Activated naive CD8-positive, alpha-beta T cell treated with anti-CD3 and anti-CD28 coated beads, Interleukin-2, amount 10 ng/mL, durations not matched to agents 7 days and 5 days (primary cell): ENCODE data around the gene OLIG2. TPM values are rescaled to one million over a fixed set of nuclear protein-coding genes. Genes with fewer than 3 reads are reported as not detected.

Experiments used
- ATAC-seq: fragments of 150-1000 bp; cut with Tn5 transposase; one replicate; pipeline ENCODE4 v1.10.0; 2021; ENCODE audit warnings: low read depth, moderate library complexity
- POLR2A ChIA-PET: fragments of 350-600 bp; sonication (Branson Sonifier 250); formaldehyde crosslinking; loops from one replicate; lab custom pipeline; 2021; ENCODE audit warnings: antibody characterized with exemption; lab: Charles Lee
- DNase-seq: peaks from one replicate; pipeline ENCODE4 v3.0.0; 2021
- H3K27ac Mint-ChIP-seq: one replicate; pipeline ENCODE4 v1.8.0; 2022; ENCODE audit warnings: mild to moderate bottlenecking, mixed read lengths
- H3K27me3 Mint-ChIP-seq: one replicate; pipeline ENCODE4 v1.8.0; 2022; ENCODE audit warnings: mild to moderate bottlenecking, moderate library complexity, mixed read lengths
- H3K36me3 Mint-ChIP-seq: one replicate; pipeline ENCODE4 v1.8.0; 2021; ENCODE audit warnings: mild to moderate bottlenecking, mixed read lengths
- H3K4me1 Mint-ChIP-seq: one replicate; pipeline ENCODE4 v1.8.0; 2021; ENCODE audit warnings: mixed read lengths
- H3K4me3 Mint-ChIP-seq: one replicate; pipeline ENCODE4 v1.8.0; 2022; ENCODE audit warnings: mild to moderate bottlenecking, moderate library complexity, mixed read lengths
- H3K9me3 Mint-ChIP-seq: one replicate; pipeline ENCODE4 v1.8.0; 2021; ENCODE audit warnings: mixed read lengths
- total RNA-seq, 2 experiments: library from RNA; stranded (reverse); gene quantifications; one replicate each; pipeline ENCODE4 v1.2.3, GENCODE V29; 2021

OLIG2 gene
- total RNA-seq, 2 experiments from 2014 or later = not detected

DNA sequence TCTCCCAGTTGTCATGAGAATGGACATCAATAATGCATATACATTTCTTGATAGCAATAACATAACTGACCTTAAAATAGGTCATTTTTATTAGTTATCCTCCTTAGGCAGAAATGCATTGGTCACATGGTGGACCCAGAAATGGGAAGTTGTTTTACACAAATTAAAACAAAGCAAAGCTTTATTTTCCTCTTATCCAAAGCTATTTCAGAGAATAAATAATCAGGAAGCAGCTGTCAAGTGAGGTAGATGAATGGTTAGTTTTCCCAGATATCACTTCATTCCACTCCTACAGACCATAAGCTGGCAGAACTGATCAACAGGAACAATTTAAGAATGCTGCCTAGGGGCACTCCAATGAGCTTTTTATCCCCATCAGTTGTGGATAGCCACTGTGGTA is 28.2 kb downstream of the OLIG2 start:
- Mint-ChIP-seq H3K36me3 (no peaks in the 10 kb centered on the region), H3K9me3 (no peaks in the 10 kb centered on the region), H3K4me3 (no peak overlapping the region), H3K27ac (no peak overlapping the region), H3K4me1 (peaks cover 1% of the 10 kb centered on the region), H3K27me3 (peaks cover 21% of the 10 kb centered on the region)
- DNase-seq (no peak), ATAC-seq (no peak)
- POLR2A ChIA-PET = no interaction called here

- DNase-seq (no peak), ATAC-seq (no peak)
- Mint-ChIP-seq H3K27me3 (peaks cover 19% of the 10 kb centered on the region), H3K27ac (no peak overlapping the region), H3K9me3 (no peaks in the 10 kb centered on the region), H3K36me3 (no peaks in the 10 kb centered on the region), H3K4me1 (peaks cover 10% of the 10 kb centered on the region), H3K4me3 (no peak overlapping the region)
- POLR2A ChIA-PET = no interaction called here
Measured at GRCh38 chr21:33055991-33056390, 30.3 kb downstream of the OLIG2 start.

GRCh38 chr21:33057385-33057940 is 31.7 kb downstream of the OLIG2 start:
- H3K36me3 Mint-ChIP-seq = no peaks in the 10 kb centered on the region
- no peak overlapping the region for H3K27ac Mint-ChIP-seq
- no peak for ATAC-seq
- no peak overlapping the region for H3K4me3 Mint-ChIP-seq
- H3K27me3 Mint-ChIP-seq = peaks cover 15% of the 10 kb centered on the region
- no peak for DNase-seq
- no peaks in the 10 kb centered on the region for H3K9me3 Mint-ChIP-seq
- POLR2A ChIA-PET = no interaction called here
- peaks cover 10% of the 10 kb centered on the region for H3K4me1 Mint-ChIP-seq

- DNase-seq (no peak), ATAC-seq (no peak)
- Mint-ChIP-seq H3K4me3 (no peak overlapping the region), H3K27ac (no peak overlapping the region), H3K27me3 (peaks cover 12% of the 10 kb centered on the region), H3K9me3 (no peaks in the 10 kb centered on the region), H3K4me1 (peaks cover 10% of the 10 kb centered on the region), H3K36me3 (no peaks in the 10 kb centered on the region)
- POLR2A ChIA-PET = no interaction called here
Measured at GRCh38 chr21:33058527-33058926, 32.8 kb downstream of the OLIG2 start.

- Mint-ChIP-seq H3K4me3 (no peak overlapping the region), H3K4me1 (peaks cover 10% of the 10 kb centered on the region), H3K36me3 (no peaks in the 10 kb centered on the region), H3K27me3 (peaks cover 12% of the 10 kb centered on the region), H3K9me3 (no peaks in the 10 kb centered on the region), H3K27ac (no peak overlapping the region)
- ATAC-seq (no peak), DNase-seq (no peak)
- POLR2A ChIA-PET = no interaction called here
Measured at GRCh38 chr21:33058957-33059356, 33.2 kb downstream of the OLIG2 start.

- Mint-ChIP-seq H3K27me3 (peaks cover 12% of the 10 kb centered on the region), H3K4me1 (peaks cover 10% of the 10 kb centered on the region), H3K27ac (no peak overlapping the region), H3K4me3 (no peak overlapping the region), H3K9me3 (no peaks in the 10 kb centered on the region), H3K36me3 (no peaks in the 10 kb centered on the region)
- POLR2A ChIA-PET = no interaction called here
- peak; percentile 58 for ATAC-seq
- no peak for DNase-seq
Measured at GRCh38 chr21:33059380-33059841, 33.7 kb downstream of the OLIG2 start.

DNA sequence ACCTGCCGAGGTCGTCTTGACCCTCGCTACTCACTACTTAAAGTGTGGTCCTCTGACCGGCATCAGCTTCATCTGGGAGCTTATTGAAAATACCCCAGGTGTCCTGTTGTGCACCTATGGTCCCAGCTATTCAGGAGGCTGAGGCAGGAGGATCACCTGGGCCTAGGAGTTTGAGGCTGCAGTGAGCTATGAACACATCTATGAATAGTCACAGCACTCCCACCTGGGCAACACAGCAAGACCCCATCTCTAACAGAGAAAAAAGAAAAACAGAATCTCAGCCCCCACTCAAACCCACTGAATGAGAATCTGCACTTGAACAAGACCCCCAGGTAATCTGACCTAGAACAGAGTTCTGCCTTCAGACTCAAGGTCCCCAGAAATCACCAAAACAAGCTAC is 35.5 kb downstream of the OLIG2 start:
- POLR2A ChIA-PET = no interaction called here
- ATAC-seq = no peak

GRCh38 chr21:33063375-33063883 is 37.7 kb downstream of the OLIG2 start:
- H3K27ac Mint-ChIP-seq = no peak overlapping the region
- peaks cover 15% of the 10 kb centered on the region for H3K4me1 Mint-ChIP-seq
- peaks cover 45% of the 10 kb centered on the region for H3K27me3 Mint-ChIP-seq
- H3K36me3 Mint-ChIP-seq = no peaks in the 10 kb centered on the region
- no peak overlapping the region for H3K4me3 Mint-ChIP-seq
- POLR2A ChIA-PET = no interaction called here
- ATAC-seq (no peak), DNase-seq (no peak)
- no peaks in the 10 kb centered on the region for H3K9me3 Mint-ChIP-seq

More for the DNA sequence above, 35.5 kb downstream of the OLIG2 start:
- DNase-seq = no peak
- Mint-ChIP-seq H3K27ac (no peak overlapping the region), H3K27me3 (peaks cover 26% of the 10 kb centered on the region), H3K4me1 (peaks cover 10% of the 10 kb centered on the region), H3K4me3 (no peak overlapping the region), H3K9me3 (no peaks in the 10 kb centered on the region), H3K36me3 (no peaks in the 10 kb centered on the region)

- Mint-ChIP-seq H3K27me3 (peaks cover 50% of the 10 kb centered on the region), H3K4me1 (peaks cover 15% of the 10 kb centered on the region), H3K4me3 (no peak overlapping the region)
Measured at GRCh38 chr21:33063907-33064622, 38.3 kb downstream of the OLIG2 start.

GRCh38 chr21:33064623-33065390 is 39.1 kb downstream of the OLIG2 start:
- DNase-seq (no peak), ATAC-seq (no peak)
- Mint-ChIP-seq H3K27ac (no peak overlapping the region), H3K4me1 (peaks cover 13% of the 10 kb centered on the region), H3K36me3 (no peaks in the 10 kb centered on the region), H3K4me3 (no peak overlapping the region), H3K9me3 (no peaks in the 10 kb centered on the region), H3K27me3 (peaks cover 56% of the 10 kb centered on the region)
- POLR2A ChIA-PET = no interaction called here

More at GRCh38 chr21:33063907-33064622, 38.3 kb downstream of the OLIG2 start:
- Mint-ChIP-seq H3K36me3 (no peaks in the 10 kb centered on the region), H3K27ac (no peak overlapping the region), H3K9me3 (no peaks in the 10 kb centered on the region)
- ATAC-seq = no peak
- no peak for DNase-seq
- POLR2A ChIA-PET = no interaction called here

DNA sequence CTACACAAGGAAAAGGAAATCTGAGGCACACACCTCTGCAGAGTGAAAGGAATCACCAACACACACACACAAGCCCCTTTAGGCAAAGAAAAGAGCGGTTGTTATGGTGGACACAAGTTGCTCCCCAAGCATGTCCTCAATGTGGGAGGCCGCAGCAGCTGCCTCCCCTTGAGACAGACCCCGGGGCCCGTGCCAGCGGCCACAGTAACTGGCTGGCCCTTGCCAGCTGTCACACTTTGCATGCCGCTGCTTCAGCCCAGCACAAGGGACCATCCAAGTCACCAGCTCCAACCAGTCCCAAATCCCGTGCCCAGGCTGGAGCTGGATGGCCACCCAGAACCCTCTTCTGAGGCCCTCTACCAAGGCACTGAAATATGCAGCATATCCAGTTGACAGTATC is 41.3 kb downstream of the OLIG2 start:
- Mint-ChIP-seq H3K4me1 (peaks cover 16% of the 10 kb centered on the region), H3K9me3 (no peaks in the 10 kb centered on the region), H3K27ac (no peak overlapping the region), H3K36me3 (no peaks in the 10 kb centered on the region), H3K4me3 (no peak overlapping the region), H3K27me3 (peaks cover 66% of the 10 kb centered on the region)
- DNase-seq = no peak
- ATAC-seq = no peak
- POLR2A ChIA-PET = no interaction called here

DNA sequence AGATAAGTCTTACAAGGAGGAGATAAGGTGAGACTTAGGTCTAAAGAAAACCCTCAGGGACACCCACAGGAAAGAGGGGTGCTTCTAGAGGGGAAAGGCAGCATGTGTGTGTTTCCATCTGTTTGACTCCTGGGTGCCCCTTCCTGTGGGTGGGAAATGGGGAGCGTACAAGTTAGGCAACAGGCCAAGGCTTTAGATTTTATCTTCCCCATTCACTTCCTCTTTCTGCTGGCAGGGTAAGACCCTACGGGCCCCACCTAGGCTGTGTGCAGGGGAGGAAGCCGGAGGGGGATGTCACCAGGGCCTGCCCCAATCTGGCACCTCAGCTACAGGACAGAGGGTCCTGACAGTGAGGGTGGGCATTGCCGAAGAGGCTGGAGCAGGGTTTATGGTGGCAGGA is 41.7 kb downstream of the OLIG2 start:
- ATAC-seq = peak; percentile 21

GRCh38 chr21:33069243-33069642 is 43.5 kb downstream of the OLIG2 start:
- H3K9me3 Mint-ChIP-seq = no peaks in the 10 kb centered on the region
- H3K4me3 Mint-ChIP-seq = peak overlapping the region; percentile 43
- peaks cover 20% of the 10 kb centered on the region for H3K4me1 Mint-ChIP-seq
- POLR2A ChIA-PET = no interaction called here
- H3K36me3 Mint-ChIP-seq = no peaks in the 10 kb centered on the region
- H3K27me3 Mint-ChIP-seq = peaks cover 80% of the 10 kb centered on the region
- DNase-seq (no peak), ATAC-seq (no peak)
- H3K27ac Mint-ChIP-seq = no peak overlapping the region

More for the DNA sequence above, 41.7 kb downstream of the OLIG2 start:
- no peak overlapping the region for H3K4me3 Mint-ChIP-seq
- POLR2A ChIA-PET = no interaction called here
- no peaks in the 10 kb centered on the region for H3K9me3 Mint-ChIP-seq
- H3K27ac Mint-ChIP-seq = no peak overlapping the region
- H3K27me3 Mint-ChIP-seq = peaks cover 69% of the 10 kb centered on the region
- DNase-seq = no peak
- no peaks in the 10 kb centered on the region for H3K36me3 Mint-ChIP-seq
- H3K4me1 Mint-ChIP-seq = peaks cover 20% of the 10 kb centered on the region
